Cardiac muscle cell (in vitro differentiated cells and primary cell): ENCODE measurements around the gene FBLN2. TPM values are rescaled to one million over a fixed set of nuclear protein-coding genes. Genes with fewer than 3 reads are reported as not detected.

Source experiments
- DNase-seq, 2 donors: peaks; one replicate each; pipeline versions ENCODE4 v3.0.0 to v3.0.0-alpha.2; 2010 to 2017; ENCODE audit warnings: low read depth in 1 of 2, low spot score in 1 of 2
- H3K27ac ChIP-seq: fragments of 200-600 bp; sonication (generic); 2 replicates; pipeline ENCODE4 v1.5.1; 2016
- H3K27me3 ChIP-seq: fragments of 200-600 bp; sonication (generic); 2 replicates; pipeline ENCODE4 v1.6.0; 2016; ENCODE audit warnings: control low read depth
- H3K36me3 ChIP-seq: fragments of 200-600 bp; sonication (generic); 2 replicates; pipeline ENCODE4 v1.5.1; 2016; ENCODE audit warnings: control low read depth
- H3K4me1 ChIP-seq: fragments of 200-600 bp; sonication (generic); 2 replicates; pipeline ENCODE4 v1.8.1; 2017; ENCODE audit warnings: low read depth, mild to moderate bottlenecking, mixed run types
- H3K4me3 ChIP-seq: fragments of 200-600 bp; sonication (generic); 2 replicates; pipeline ENCODE4 v1.5.1; 2016; ENCODE audit warnings: mild to moderate bottlenecking
- H3K9me3 ChIP-seq: fragments of 200-600 bp; sonication (generic); 2 replicates; pipeline ENCODE4 v1.5.1; 2017; ENCODE audit warnings: low read depth, mild to moderate bottlenecking, control low read depth
- CTCF ChIP-seq: IDR thresholded peaks from 2 replicates; pipeline ENCODE4 v1.5.1; 2012; ENCODE audit warnings: low read depth, mild to moderate bottlenecking, low read length
- polyA plus RNA-seq: library from polyadenylated mRNA; unstranded; fragments of >200 nt; fragmentation: Nextera tagmentation; extraction: Ambion mirVana; gene quantifications from 2 replicates; pipeline ENCODE4 v1.2.1, GENCODE V29; 2016
- total RNA-seq: library from RNA; depleted of rRNA; stranded (reverse); fragments of >200 nt; gene quantifications from 2 replicates; pipeline ENCODE4 v1.2.3, GENCODE V29; 2016

Gene FBLN2
- total and polyA plus RNA-seq, 2 experiments from 2014 or later = 19.3 to 42.4 TPM

GRCh38 chr3:13564751-13565560, 16.0 kb downstream of the FBLN2 start:
- Histone ChIP-seq H3K9me3 (no peaks in the 10 kb centered on the region), H3K4me1 (peaks cover 37% of the 10 kb centered on the region), H3K27me3 (no peaks in the 10 kb centered on the region), H3K4me3 (no peak overlapping the region), H3K27ac (peak overlapping the region; percentile 85), H3K36me3 (no peaks in the 10 kb centered on the region)
- no peak for TF ChIP-seq CTCF
- no peak for DNase-seq

DNA sequence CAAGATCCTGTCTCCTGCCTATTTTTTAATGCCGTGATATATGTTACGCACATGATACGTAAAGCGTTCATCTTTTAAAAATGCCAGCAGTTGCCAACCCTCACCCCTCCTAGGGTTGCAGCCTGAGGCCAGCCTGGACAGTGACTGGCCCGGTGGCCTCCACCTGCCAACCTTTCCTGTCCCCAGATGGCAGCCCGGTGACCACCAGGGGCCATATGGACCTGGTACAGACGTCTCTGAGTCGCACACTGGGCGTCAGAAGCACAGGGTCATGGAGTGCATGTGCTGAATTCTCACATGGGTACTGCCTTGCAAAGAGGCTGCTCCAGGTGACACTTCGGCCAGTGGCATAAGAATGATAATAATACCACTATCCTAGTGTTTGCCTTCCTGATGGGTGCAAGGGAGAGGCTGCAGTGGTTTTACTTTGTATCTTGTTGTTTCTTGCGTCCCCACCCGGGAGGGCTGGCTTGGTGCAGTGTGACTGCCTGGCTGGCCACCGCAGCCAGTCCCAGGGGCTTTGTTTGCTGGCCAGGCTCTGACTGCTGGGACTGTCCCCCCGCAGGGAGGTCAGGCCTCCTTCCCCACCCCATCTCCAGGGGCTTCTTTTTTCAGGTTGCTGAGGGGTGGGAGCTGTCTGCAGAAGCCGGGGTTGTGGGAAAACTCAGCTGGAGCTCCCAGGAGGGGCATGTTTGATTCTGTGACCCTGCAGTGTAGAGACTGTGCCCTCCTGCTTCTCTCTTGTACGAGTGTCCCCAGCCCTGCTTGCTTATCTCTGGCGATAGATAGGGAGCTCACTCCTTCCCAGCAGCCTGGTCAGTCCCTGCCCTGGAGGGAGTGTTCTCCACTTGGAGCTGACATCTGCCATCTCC, 16.9 kb downstream of the FBLN2 start:
- Histone ChIP-seq H3K4me3 (no peak overlapping the region), H3K9me3 (no peaks in the 10 kb centered on the region), H3K27me3 (no peaks in the 10 kb centered on the region), H3K36me3 (no peaks in the 10 kb centered on the region), H3K4me1 (peaks cover 37% of the 10 kb centered on the region), H3K27ac (peak overlapping the region; percentile 85)
- no peak for TF ChIP-seq CTCF
- DNase-seq = peak in 1 of 2 donors; percentile 73

DNA sequence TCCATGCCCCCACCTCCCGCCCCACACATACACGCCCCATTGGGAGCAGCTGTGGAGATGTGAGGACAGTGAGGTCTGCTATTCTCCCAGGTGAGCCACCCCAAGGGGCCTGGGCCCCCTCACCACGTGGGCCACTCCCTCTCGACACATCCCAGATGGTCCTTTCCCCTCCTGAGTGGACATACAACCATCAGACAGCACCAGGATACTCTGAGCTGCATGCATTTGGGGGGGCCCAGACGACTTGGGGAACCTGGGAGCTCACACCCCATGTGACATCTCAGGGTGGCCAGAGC, 17.5 kb downstream of the FBLN2 start:
- no peak for DNase-seq
- TF ChIP-seq CTCF = no peak

DNA sequence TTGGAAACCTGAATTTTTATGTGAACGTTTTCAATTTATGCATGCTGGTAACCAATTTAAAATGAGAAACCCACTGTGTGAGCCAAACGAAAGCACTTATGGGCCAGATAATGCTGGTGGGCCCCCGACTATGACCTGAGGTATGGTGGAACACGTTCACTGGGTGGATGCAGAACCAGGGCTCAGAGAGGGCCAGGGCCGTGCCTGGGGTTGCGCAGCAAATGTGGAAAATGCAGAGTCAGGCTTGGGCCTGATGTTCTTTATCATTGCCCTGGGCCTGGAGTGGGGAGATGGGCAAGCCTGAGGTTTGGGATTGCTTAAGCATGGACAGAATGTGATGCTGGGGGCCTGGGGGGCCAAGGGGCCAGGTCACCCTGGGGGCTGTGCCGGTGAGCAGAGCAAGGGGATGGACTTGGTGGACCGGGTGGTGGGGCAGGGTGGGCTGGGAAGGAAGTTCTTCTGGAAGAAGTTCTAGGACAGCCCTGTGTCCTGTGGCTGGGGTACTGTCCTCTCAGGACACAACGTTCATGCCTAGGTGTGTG, 17.9 kb downstream of the FBLN2 start:
- Histone ChIP-seq H3K4me1 (peaks cover 37% of the 10 kb centered on the region), H3K36me3 (no peaks in the 10 kb centered on the region), H3K27me3 (no peaks in the 10 kb centered on the region), H3K9me3 (no peaks in the 10 kb centered on the region), H3K4me3 (no peak overlapping the region), H3K27ac (peak overlapping the region; percentile 85)
- no peak for TF ChIP-seq CTCF
- no peak for DNase-seq

More for the DNA sequence above, 17.5 kb downstream of the FBLN2 start:
- no peaks in the 10 kb centered on the region for H3K9me3 ChIP-seq
- H3K27ac ChIP-seq = peak overlapping the region; percentile 85
- H3K4me1 ChIP-seq = peaks cover 37% of the 10 kb centered on the region
- no peaks in the 10 kb centered on the region for H3K27me3 ChIP-seq
- no peaks in the 10 kb centered on the region for H3K36me3 ChIP-seq
- H3K4me3 ChIP-seq = no peak overlapping the region

GRCh38 chr3:13567684-13568514, 19.0 kb downstream of the FBLN2 start:
- Histone ChIP-seq H3K27ac (peak overlapping the region; percentile 51), H3K36me3 (no peaks in the 10 kb centered on the region), H3K4me1 (peaks cover 37% of the 10 kb centered on the region), H3K4me3 (no peak overlapping the region), H3K9me3 (no peaks in the 10 kb centered on the region), H3K27me3 (no peaks in the 10 kb centered on the region)
- no peak for TF ChIP-seq CTCF
- no peak for DNase-seq
